Panc1 (cell line): ENCODE data around the gene GLB1L3. TPM values are rescaled to one million over a fixed set of nuclear protein-coding genes. Genes with fewer than 3 reads are reported as not detected.

Source experiments
- ATAC-seq: fragments of 200-7000 bp; cut with Tn5 transposase; 2 replicates; pipeline ENCODE4 v1.9.1; 2020; ENCODE audit warnings: mild to moderate bottlenecking, moderate library complexity
- BruUV-seq: library from RNA; stranded (reverse); fragments of 400-500 nt; replicated peaks from 2 replicates; lab custom pipeline; 2021; lab: Mats Ljungman, UMichigan
- CTCF ChIA-PET: fragments of 300-600 bp; sonication (Branson Sonifier 250); formaldehyde crosslinking; loops from one replicate; lab custom pipeline; 2022; ENCODE audit warnings: antibody characterized with exemption; lab: Charles Lee
- POLR2A ChIA-PET: fragments of 300-600 bp; sonication (Branson Sonifier 250); formaldehyde crosslinking; loops from one replicate; lab custom pipeline; 2022; ENCODE audit warnings: antibody characterized with exemption; lab: Charles Lee
- DNase-seq: peaks from one replicate; pipeline ENCODE4 v3.0.0-alpha.2; 2010; ENCODE audit warnings: low read depth, low spot score
- H3K27ac ChIP-seq: 2 replicates; pipeline ENCODE4 v1.5.1; 2011; ENCODE audit warnings: mild to moderate bottlenecking, low read length, inconsistent platforms
- H3K27me3 ChIP-seq: fragments of 200-500 bp; sonication (Bioruptor generic); 2 replicates; pipeline ENCODE4 v1.6.0; 2014; ENCODE audit warnings: low read length, inconsistent platforms; ENCODE audit not compliant: control insufficient read depth, insufficient read depth
- H3K36me3 ChIP-seq: fragments of 200-500 bp; sonication (Bioruptor generic); 2 replicates; pipeline ENCODE4 v1.5.1; 2014; ENCODE audit warnings: inconsistent platforms, mild to moderate bottlenecking, low read length, moderate library complexity; ENCODE audit not compliant: control insufficient read depth, insufficient read depth
- H3K4me1 ChIP-seq: 2 replicates; pipeline ENCODE4 v1.5.1; 2011; ENCODE audit warnings: inconsistent platforms, mild to moderate bottlenecking, low read length, moderate library complexity; ENCODE audit not compliant: control insufficient read depth, insufficient read depth
- H3K4me3 ChIP-seq, 2 experiments: 2 replicates each; pipeline ENCODE4 v1.5.1; 2011 to 2012; ENCODE audit warnings: low read depth in 2 of 2, low read length in 2 of 2, mild to moderate bottlenecking in 2 of 2, inconsistent platforms in 1 of 2, moderate library complexity in 1 of 2
- H3K9me3 ChIP-seq: fragments of 200-500 bp; sonication (Bioruptor generic); 2 replicates; pipeline ENCODE4 v1.5.1; 2014; ENCODE audit warnings: low read depth, mild to moderate bottlenecking, inconsistent platforms, low read length, moderate library complexity; ENCODE audit not compliant: control insufficient read depth, insufficient read depth
- CTCF ChIP-seq: fragments of 450-650 bp; IDR thresholded peaks from 2 replicates; pipeline ENCODE4 v1.5.1; 2017; ENCODE audit warnings: mild to moderate bottlenecking
- POLR2AphosphoS5 ChIP-seq: IDR thresholded peaks from 2 replicates; pipeline ENCODE4 v1.6.1; 2012; ENCODE audit warnings: mild to moderate bottlenecking, low read depth, low read length, moderate library complexity
- SIN3A ChIP-seq: IDR thresholded peaks from 2 replicates; pipeline ENCODE4 v1.6.1; 2012; ENCODE audit warnings: low read depth, mild to moderate bottlenecking, low read length, moderate library complexity, borderline replicate concordance; ENCODE audit not compliant: insufficient read depth
- TCF7L2 ChIP-seq: IDR thresholded peaks from 2 replicates; pipeline ENCODE4 v1.6.1; 2011; ENCODE audit warnings: mild to moderate bottlenecking, low read depth, low read length, inconsistent platforms
- in situ Hi-C: cut with HindIII; loops from 2 replicates; pipeline ENCODE4 v1.10.0; 2016; ENCODE audit warnings: low sequenced_read_pairs, low pct_unique_long_range_greater_than_20kb
- intact Hi-C: fragments of 100-400 bp; cut with micrococcal nuclease; formaldehyde crosslinking; loops from one replicate; pipeline ENCODE4 v1.10.0; 2022; ENCODE audit not compliant: unreplicated experiment
- total RNA-seq: library from RNA; stranded (reverse); gene quantifications from one replicate; pipeline ENCODE4 v1.2.1, GENCODE V29; 2021; ENCODE audit not compliant: unreplicated experiment
- TF ChIP-seq, protein P1 (sequence below), 2 experiments: IDR thresholded peaks; 2 replicates each; pipeline ENCODE4 v1.6.1; 2011 to 2012; ENCODE audit warnings: low read depth in 2 of 2, control low read depth in 1 of 2, low read length in 1 of 2, mild to moderate bottlenecking in 1 of 2, moderate library complexity in 1 of 2; ENCODE audit not compliant: insufficient read depth in 1 of 2

Gene GLB1L3
- total RNA-seq, 1 experiment from 2014 or later = not detected

GRCh38 chr11:134288486-134288885 is 12.3 kb downstream of the GLB1L3 start:
- no TSS peak for BruUV-seq
- no peak for DNase-seq
- POLR2A ChIA-PET = no interaction called here
- Histone ChIP-seq H3K4me3 (no peak overlapping the region), H3K27ac (no peak overlapping the region), H3K27me3 (no peaks in the 10 kb centered on the region), H3K4me1 (no peaks in the 10 kb centered on the region), H3K36me3 (no peaks in the 10 kb centered on the region), H3K9me3 (no peaks in the 10 kb centered on the region)
- CTCF ChIA-PET = no interaction called here
- in situ Hi-C loops (no loop called here), intact Hi-C loops (no loop called here)
- TF ChIP-seq CTCF (no peak), SIN3A (no peak), POLR2AphosphoS5 (no peak), TCF7L2 (no peak)
- TF ChIP-seq, protein P1, sequence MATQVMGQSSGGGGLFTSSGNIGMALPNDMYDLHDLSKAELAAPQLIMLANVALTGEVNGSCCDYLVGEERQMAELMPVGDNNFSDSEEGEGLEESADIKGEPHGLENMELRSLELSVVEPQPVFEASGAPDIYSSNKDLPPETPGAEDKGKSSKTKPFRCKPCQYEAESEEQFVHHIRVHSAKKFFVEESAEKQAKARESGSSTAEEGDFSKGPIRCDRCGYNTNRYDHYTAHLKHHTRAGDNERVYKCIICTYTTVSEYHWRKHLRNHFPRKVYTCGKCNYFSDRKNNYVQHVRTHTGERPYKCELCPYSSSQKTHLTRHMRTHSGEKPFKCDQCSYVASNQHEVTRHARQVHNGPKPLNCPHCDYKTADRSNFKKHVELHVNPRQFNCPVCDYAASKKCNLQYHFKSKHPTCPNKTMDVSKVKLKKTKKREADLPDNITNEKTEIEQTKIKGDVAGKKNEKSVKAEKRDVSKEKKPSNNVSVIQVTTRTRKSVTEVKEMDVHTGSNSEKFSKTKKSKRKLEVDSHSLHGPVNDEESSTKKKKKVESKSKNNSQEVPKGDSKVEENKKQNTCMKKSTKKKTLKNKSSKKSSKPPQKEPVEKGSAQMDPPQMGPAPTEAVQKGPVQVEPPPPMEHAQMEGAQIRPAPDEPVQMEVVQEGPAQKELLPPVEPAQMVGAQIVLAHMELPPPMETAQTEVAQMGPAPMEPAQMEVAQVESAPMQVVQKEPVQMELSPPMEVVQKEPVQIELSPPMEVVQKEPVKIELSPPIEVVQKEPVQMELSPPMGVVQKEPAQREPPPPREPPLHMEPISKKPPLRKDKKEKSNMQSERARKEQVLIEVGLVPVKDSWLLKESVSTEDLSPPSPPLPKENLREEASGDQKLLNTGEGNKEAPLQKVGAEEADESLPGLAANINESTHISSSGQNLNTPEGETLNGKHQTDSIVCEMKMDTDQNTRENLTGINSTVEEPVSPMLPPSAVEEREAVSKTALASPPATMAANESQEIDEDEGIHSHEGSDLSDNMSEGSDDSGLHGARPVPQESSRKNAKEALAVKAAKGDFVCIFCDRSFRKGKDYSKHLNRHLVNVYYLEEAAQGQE (IDR thresholded peaks at IDR 0.05; ENCODE audit: insufficient read depth in 1 of 2, low read depth in 2 of 2, low read length in 1 of 2) = no peak
- ATAC-seq = no peak

DNA sequence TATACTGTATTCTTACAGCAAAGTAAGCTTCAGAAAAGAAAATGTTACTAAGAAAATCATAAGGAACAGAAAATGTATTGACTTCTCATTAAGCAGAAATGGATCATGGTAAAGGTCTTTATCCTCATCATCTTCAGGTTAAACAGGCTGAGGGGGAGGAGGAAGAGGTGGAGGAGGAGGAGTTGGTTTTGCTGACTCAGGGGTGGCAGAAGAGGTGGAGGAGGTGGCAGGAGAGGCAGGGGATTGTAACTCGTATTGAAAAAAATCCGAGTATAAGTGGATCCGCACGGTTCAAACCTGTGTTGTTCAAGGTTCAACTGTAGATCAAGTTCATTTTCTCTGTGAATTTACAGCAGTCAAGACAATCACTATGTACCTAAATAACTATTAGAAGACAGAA is 13.0 kb downstream of the GLB1L3 start:
- Histone ChIP-seq H3K27me3 (no peaks in the 10 kb centered on the region), H3K36me3 (no peaks in the 10 kb centered on the region), H3K9me3 (no peaks in the 10 kb centered on the region), H3K4me1 (no peaks in the 10 kb centered on the region), H3K4me3 (no peak overlapping the region), H3K27ac (no peak overlapping the region)
- ChIA-PET POLR2A (no interaction called here), CTCF (no interaction called here)
- intact Hi-C loops = no loop called here
- no peak for TF ChIP-seq CTCF
- no peak for TF ChIP-seq SIN3A
- no peak for TF ChIP-seq POLR2AphosphoS5
- TF ChIP-seq TCF7L2 = no peak
- TF ChIP-seq, protein P1 (IDR thresholded peaks at IDR 0.05; ENCODE audit: insufficient read depth in 1 of 2, low read depth in 2 of 2, low read length in 1 of 2) = no peak
- ATAC-seq (no peak), DNase-seq (no peak)
- in situ Hi-C loops = no loop called here
- BruUV-seq = no TSS peak
